ENCODE measurements around the gene RNF227.
"Not testable (repeated sequence)": the region's sequence is repeated elsewhere in the genome, so short reads cannot be mapped to it uniquely, and the experiment has no call there.

Gene RNF227

GRCh38 chr17:7915611-7916384 lies at the start of gene RNF227:
TSS of gene RNF227 (minus strand) at chr17:7916289. CDS start at chr17:7916195, 94 bp downstream.
- H3K36me3 ChIP-seq (ENCODE audit: insufficient read depth, low read length) = peaks cover 4% of the 10 kb centered on the region; the same call in 1 of the 2 replicates
- peak within 1 kb of the TSS; percentile 97 for H3K27ac ChIP-seq (ENCODE audit: low read depth, low read length)
- no peaks in the 10 kb centered on the region for H3K27me3 ChIP-seq (ENCODE audit: insufficient read depth, low read length)
- H3K4me3 ChIP-seq (ENCODE audit: low read depth, low read length) = peak within 1 kb of the TSS; percentile 80
- peak within 1 kb of the TSS; percentile 77 for H2AFZ ChIP-seq (ENCODE audit: low read length, unreplicated experiment)
- peaks cover 19% of the 10 kb centered on the region for H3K4me1 ChIP-seq (ENCODE audit: control insufficient read depth, insufficient read depth, low read length, unreplicated experiment)
- peaks cover 14% of the 10 kb centered on the region for H3K79me2 ChIP-seq (ENCODE audit: control insufficient read depth, insufficient read depth, low read length, unreplicated experiment)

GRCh38 chr17:7961421-7961820 lies 45.3 kb upstream of the RNF227 start:
- H2AFZ ChIP-seq (ENCODE audit: low read length, unreplicated experiment) = no peak overlapping the region
- H3K27me3 ChIP-seq (ENCODE audit: insufficient read depth, low read length) = no peaks in the 10 kb centered on the region
- H3K36me3 ChIP-seq (ENCODE audit: insufficient read depth, low read length) = no peaks in the 10 kb centered on the region
- H3K79me2 ChIP-seq (ENCODE audit: control insufficient read depth, insufficient read depth, low read length, unreplicated experiment) = no peaks in the 10 kb centered on the region
- H3K4me3 ChIP-seq (ENCODE audit: low read depth, low read length) = no peak overlapping the region
- H3K4me1 ChIP-seq (ENCODE audit: control insufficient read depth, insufficient read depth, low read length, unreplicated experiment) = no peaks in the 10 kb centered on the region
- no peak overlapping the region for H3K27ac ChIP-seq (ENCODE audit: low read depth, low read length)

GRCh38 chr17:7959503-7960253 lies 43.6 kb upstream of the RNF227 start:
- H3K27ac ChIP-seq (ENCODE audit: low read depth, low read length) = no peak overlapping the region
- no peaks in the 10 kb centered on the region for H3K79me2 ChIP-seq (ENCODE audit: control insufficient read depth, insufficient read depth, low read length, unreplicated experiment)
- no peaks in the 10 kb centered on the region for H3K27me3 ChIP-seq (ENCODE audit: insufficient read depth, low read length)
- H3K4me3 ChIP-seq (ENCODE audit: low read depth, low read length) = no peak overlapping the region
- no peaks in the 10 kb centered on the region for H3K4me1 ChIP-seq (ENCODE audit: control insufficient read depth, insufficient read depth, low read length, unreplicated experiment)
- no peak overlapping the region for H2AFZ ChIP-seq (ENCODE audit: low read length, unreplicated experiment)
- no peaks in the 10 kb centered on the region for H3K36me3 ChIP-seq (ENCODE audit: insufficient read depth, low read length)

- Histone ChIP-seq H3K4me1 (ENCODE audit: control insufficient read depth, insufficient read depth, low read length, unreplicated experiment) (no peaks in the 10 kb centered on the region), H3K79me2 (ENCODE audit: control insufficient read depth, insufficient read depth, low read length, unreplicated experiment) (no peaks in the 10 kb centered on the region), H2AFZ (ENCODE audit: low read length, unreplicated experiment) (no peak overlapping the region), H3K27me3 (ENCODE audit: insufficient read depth, low read length) (no peaks in the 10 kb centered on the region), H3K27ac (ENCODE audit: low read depth, low read length) (no peak overlapping the region), H3K36me3 (ENCODE audit: insufficient read depth, low read length) (no peaks in the 10 kb centered on the region), H3K4me3 (ENCODE audit: low read depth, low read length) (no peak overlapping the region)
Measured at GRCh38 chr17:7956228-7956965, 40.3 kb upstream of the RNF227 start.

- no peaks in the 10 kb centered on the region for H3K79me2 ChIP-seq (ENCODE audit: control insufficient read depth, insufficient read depth, low read length, unreplicated experiment)
- no peaks in the 10 kb centered on the region for H3K36me3 ChIP-seq (ENCODE audit: insufficient read depth, low read length)
- H3K4me1 ChIP-seq (ENCODE audit: control insufficient read depth, insufficient read depth, low read length, unreplicated experiment) = no peaks in the 10 kb centered on the region
- no peak overlapping the region for H3K27ac ChIP-seq (ENCODE audit: low read depth, low read length)
- no peak overlapping the region for H2AFZ ChIP-seq (ENCODE audit: low read length, unreplicated experiment)
- no peak overlapping the region for H3K4me3 ChIP-seq (ENCODE audit: low read depth, low read length)
- H3K27me3 ChIP-seq (ENCODE audit: insufficient read depth, low read length) = no peaks in the 10 kb centered on the region
Measured at GRCh38 chr17:7955414-7956227, 39.5 kb upstream of the RNF227 start.

- not testable (repeated sequence) for H3K36me3 ChIP-seq (ENCODE audit: insufficient read depth, low read length); H3K27me3 ChIP-seq (ENCODE audit: insufficient read depth, low read length); H3K4me3 ChIP-seq (ENCODE audit: low read depth, low read length); H3K4me1 ChIP-seq (ENCODE audit: control insufficient read depth, insufficient read depth, low read length, unreplicated experiment); H3K79me2 ChIP-seq (ENCODE audit: control insufficient read depth, insufficient read depth, low read length, unreplicated experiment); H2AFZ ChIP-seq (ENCODE audit: low read length, unreplicated experiment); H3K27ac ChIP-seq (ENCODE audit: low read depth, low read length)
Measured at GRCh38 chr17:7953266-7953665, 37.2 kb upstream of the RNF227 start.

- H3K27ac ChIP-seq (ENCODE audit: low read depth, low read length) = no peak overlapping the region
- H3K4me1 ChIP-seq (ENCODE audit: control insufficient read depth, insufficient read depth, low read length, unreplicated experiment) = peaks cover 9% of the 10 kb centered on the region
- no peaks in the 10 kb centered on the region for H3K27me3 ChIP-seq (ENCODE audit: insufficient read depth, low read length)
- no peak overlapping the region for H3K4me3 ChIP-seq (ENCODE audit: low read depth, low read length)
- H2AFZ ChIP-seq (ENCODE audit: low read length, unreplicated experiment) = no peak overlapping the region
- peaks cover 8% of the 10 kb centered on the region; the same call in 1 of the 2 replicates for H3K36me3 ChIP-seq (ENCODE audit: insufficient read depth, low read length)
- no peaks in the 10 kb centered on the region for H3K79me2 ChIP-seq (ENCODE audit: control insufficient read depth, insufficient read depth, low read length, unreplicated experiment)
Measured at GRCh38 chr17:7951143-7951792, 35.2 kb upstream of the RNF227 start.

GRCh38 chr17:7950578-7950977 lies 34.5 kb upstream of the RNF227 start:
- no peaks in the 10 kb centered on the region for H3K79me2 ChIP-seq (ENCODE audit: control insufficient read depth, insufficient read depth, low read length, unreplicated experiment)
- H3K27me3 ChIP-seq (ENCODE audit: insufficient read depth, low read length) = no peaks in the 10 kb centered on the region
- no peak overlapping the region for H2AFZ ChIP-seq (ENCODE audit: low read length, unreplicated experiment)
- peaks cover 8% of the 10 kb centered on the region; the same call in 1 of the 2 replicates for H3K36me3 ChIP-seq (ENCODE audit: insufficient read depth, low read length)
- H3K27ac ChIP-seq (ENCODE audit: low read depth, low read length) = no peak overlapping the region
- H3K4me3 ChIP-seq (ENCODE audit: low read depth, low read length) = no peak overlapping the region
- H3K4me1 ChIP-seq (ENCODE audit: control insufficient read depth, insufficient read depth, low read length, unreplicated experiment) = peaks cover 9% of the 10 kb centered on the region

- Histone ChIP-seq H3K4me1 (ENCODE audit: control insufficient read depth, insufficient read depth, low read length, unreplicated experiment) (peaks cover 9% of the 10 kb centered on the region), H3K27ac (ENCODE audit: low read depth, low read length) (no peak overlapping the region), H2AFZ (ENCODE audit: low read length, unreplicated experiment) (no peak overlapping the region), H3K79me2 (ENCODE audit: control insufficient read depth, insufficient read depth, low read length, unreplicated experiment) (no peaks in the 10 kb centered on the region), H3K27me3 (ENCODE audit: insufficient read depth, low read length) (no peaks in the 10 kb centered on the region), H3K36me3 (ENCODE audit: insufficient read depth, low read length) (peaks cover 16% of the 10 kb centered on the region; the same call in 1 of the 2 replicates), H3K4me3 (ENCODE audit: low read depth, low read length) (no peak overlapping the region)
Measured at GRCh38 chr17:7947651-7948050, 31.6 kb upstream of the RNF227 start.
